ENCODE data around the gene UBE2O.

- TF ChIP-seq CTCF (IDR thresholded peaks at IDR 0.05) (no peak), POLR2A (IDR thresholded peaks at IDR 0.05) (no peak)
These were observed 14.4 kb upstream of the UBE2O start, which contains the start of gene AANAT for GRCh38 chr17:76467366-76467765.

Data from Peyer's patch (tissue), 4 donors.